ENCODE measurements around the gene FILIP1L. TPM values are rescaled to one million over a fixed set of nuclear protein-coding genes. Genes with fewer than 3 reads are reported as not detected.

FILIP1L gene
- total RNA-seq, 1 donor, result 213 TPM

DNA sequence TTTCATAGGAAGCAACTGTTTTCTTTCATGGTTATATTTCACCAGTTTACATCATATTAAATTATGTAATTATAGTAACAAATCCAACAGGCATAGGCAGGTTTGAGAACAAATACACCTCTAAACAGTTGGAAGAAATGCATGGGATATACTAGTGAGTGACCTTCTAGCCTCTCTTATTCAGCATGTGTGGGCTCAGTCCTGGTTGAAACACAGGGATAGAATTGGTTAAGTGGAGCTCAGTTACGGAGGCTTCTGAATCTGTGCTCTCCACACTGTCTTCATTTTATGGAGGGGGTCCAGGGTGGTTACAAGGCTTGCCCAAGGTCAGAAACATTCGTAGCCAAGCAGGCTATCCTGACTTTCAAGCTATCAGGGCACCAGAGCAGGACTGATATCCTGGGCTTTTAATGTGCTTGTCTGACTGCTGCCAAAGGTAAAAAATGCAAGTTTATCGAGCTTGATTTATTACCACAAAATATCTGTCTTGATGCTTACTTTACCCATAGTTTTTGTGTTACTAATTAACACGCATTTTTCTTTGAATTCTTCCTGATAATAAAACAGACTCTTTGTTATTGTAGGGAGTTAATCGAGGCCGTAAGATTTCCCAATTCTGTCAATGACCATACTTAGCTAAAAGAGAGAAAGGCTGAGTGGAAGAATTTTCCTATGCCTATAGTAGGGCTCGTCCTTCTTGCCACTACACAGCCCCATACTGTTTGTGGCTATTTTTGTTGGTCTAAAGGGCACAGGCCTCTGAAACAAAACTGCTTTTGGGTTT, 89.6 kb downstream of the FILIP1L start:
- TF ChIP-seq, protein P1, sequence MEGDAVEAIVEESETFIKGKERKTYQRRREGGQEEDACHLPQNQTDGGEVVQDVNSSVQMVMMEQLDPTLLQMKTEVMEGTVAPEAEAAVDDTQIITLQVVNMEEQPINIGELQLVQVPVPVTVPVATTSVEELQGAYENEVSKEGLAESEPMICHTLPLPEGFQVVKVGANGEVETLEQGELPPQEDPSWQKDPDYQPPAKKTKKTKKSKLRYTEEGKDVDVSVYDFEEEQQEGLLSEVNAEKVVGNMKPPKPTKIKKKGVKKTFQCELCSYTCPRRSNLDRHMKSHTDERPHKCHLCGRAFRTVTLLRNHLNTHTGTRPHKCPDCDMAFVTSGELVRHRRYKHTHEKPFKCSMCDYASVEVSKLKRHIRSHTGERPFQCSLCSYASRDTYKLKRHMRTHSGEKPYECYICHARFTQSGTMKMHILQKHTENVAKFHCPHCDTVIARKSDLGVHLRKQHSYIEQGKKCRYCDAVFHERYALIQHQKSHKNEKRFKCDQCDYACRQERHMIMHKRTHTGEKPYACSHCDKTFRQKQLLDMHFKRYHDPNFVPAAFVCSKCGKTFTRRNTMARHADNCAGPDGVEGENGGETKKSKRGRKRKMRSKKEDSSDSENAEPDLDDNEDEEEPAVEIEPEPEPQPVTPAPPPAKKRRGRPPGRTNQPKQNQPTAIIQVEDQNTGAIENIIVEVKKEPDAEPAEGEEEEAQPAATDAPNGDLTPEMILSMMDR (IDR thresholded peaks at IDR 0.05; ENCODE audit: insufficient read depth, low read depth, low read length), result no peak
- H3K4me3 ChIP-seq (ENCODE audit: low read depth, low read length), result no peak overlapping the region
- peak; percentile 65 for DNase-seq (ENCODE audit: low read depth)

DNA sequence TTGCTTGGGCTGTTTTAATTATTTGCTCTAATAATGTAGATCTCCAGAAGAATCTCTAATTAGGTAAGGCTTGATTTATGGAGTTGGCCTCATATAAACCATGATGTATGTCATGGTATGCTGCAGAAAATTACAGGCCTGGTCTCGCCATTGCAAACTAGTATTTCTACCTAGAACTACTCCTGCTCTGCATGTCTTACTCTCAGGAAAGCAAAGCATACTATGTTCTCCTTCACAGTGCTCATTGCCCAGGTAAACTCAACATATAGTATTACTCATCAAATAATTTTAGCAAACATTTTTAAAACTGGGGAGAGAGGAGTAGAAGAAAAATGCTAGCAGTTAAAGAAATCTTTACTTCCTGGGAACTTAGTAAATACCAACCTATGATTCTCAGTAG, 90.7 kb downstream of the FILIP1L start:
- H3K4me3 ChIP-seq (ENCODE audit: low read depth, low read length), result no peak overlapping the region
- TF ChIP-seq, protein P1 (IDR thresholded peaks at IDR 0.05; ENCODE audit: insufficient read depth, low read depth, low read length), result no peak
- no peak for DNase-seq (ENCODE audit: low read depth)

DNA sequence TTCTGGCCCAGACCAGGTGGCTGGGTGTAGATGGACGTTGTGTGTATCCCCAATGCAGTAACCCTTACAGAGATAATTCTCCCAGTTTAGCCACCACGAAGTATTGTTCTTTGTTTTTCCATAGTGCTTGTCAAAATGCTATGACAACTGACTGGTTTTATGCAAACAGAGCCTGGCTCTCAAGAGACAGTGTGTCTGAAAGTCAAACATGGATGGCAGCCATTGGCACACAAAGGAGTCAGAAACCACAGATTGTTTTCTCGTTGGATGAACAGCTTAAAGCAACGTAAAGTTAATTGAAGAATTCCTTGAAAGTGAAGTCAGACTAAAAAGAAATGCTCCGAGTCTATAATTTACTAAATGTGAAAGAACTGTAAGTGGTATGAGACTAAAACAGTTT, 91.2 kb downstream of the FILIP1L start:
- no peak overlapping the region for H3K4me3 ChIP-seq (ENCODE audit: low read depth, low read length)
- no peak for DNase-seq (ENCODE audit: low read depth)
- TF ChIP-seq, protein P1 (IDR thresholded peaks at IDR 0.05; ENCODE audit: insufficient read depth, low read depth, low read length), result no peak

DNA sequence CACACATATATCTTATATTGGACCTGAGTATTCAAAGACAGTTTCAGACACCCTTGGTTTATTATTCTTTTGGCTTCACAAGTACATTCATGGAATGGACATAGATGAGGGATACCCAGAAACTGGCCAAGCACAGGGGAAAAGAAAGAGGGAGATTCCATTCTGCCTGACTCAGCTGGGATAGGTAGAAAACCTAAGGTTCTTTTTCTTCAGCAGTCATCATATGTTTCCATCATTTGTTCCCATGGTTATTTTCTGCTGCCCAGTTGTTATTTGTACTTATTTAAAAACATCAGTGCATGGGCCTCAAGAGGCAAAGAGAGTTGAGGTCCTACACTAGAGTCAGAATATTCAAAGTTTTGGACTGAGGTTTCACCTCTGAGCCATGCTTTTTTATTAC, 91.8 kb downstream of the FILIP1L start:
- TF ChIP-seq, protein P1 (IDR thresholded peaks at IDR 0.05; ENCODE audit: insufficient read depth, low read depth, low read length), result no peak
- no peak for DNase-seq (ENCODE audit: low read depth)
- H3K4me3 ChIP-seq (ENCODE audit: low read depth, low read length), result no peak overlapping the region

DNA sequence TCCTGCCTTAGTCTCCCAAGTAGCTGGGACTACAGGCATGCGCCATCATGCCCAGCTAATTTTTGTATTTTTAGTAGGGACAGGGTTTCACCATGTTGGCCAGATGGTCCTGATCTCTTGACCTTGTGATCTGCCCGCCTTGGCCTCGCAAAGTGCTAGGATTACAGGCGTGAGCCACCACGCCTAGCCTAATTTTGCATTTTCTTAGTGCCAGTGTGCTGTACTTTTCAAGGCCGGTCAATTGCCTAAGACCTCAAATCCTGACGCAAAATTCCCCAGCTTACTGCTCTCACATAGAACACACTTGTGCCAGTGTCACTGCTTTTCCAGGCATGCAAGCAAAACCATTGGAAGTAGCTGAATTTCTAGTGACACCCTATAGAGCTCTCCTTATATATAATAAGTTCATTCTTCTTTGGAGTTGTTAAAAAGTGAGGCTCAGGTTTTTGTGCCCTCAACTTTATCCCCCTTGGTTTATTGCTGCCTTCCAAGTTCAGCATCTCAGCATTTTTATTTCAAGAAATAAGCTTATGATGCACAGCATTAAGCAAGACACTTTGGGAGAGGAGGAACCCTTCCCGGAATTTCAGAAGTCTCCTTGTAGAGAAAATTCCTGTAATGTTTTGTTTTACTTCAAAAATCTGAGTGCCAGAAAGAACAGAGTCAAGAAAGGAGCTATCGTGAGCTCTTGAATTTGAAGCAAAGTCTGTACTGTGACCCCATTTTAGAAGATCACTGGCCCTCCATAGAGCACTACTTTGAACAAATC, 93.2 kb downstream of the FILIP1L start:
- peak; percentile 44 for DNase-seq (ENCODE audit: low read depth)
- no peak overlapping the region for H3K4me3 ChIP-seq (ENCODE audit: low read depth, low read length)

DNA sequence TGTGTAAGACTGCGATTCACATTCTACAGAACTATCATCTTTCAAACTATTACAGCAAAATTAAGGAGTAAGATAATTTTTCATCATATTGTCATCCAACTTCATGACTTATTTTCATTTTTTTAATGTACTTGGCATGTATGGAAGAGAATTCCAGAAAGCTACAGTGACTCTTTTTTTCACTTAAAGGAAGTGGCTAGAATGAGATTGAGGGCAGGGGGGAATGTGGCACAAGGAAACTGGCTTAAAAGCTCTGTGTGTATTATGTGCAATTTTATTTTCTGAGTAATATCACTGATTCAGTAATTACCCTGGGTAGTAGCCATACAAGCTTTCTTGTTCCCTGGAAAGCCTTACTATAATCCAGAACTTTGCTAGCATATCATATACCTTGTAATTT, 94.6 kb downstream of the FILIP1L start:
- TF ChIP-seq, protein P1 (IDR thresholded peaks at IDR 0.05; ENCODE audit: insufficient read depth, low read depth, low read length), result no peak

More for the DNA sequence above, 93.2 kb downstream of the FILIP1L start:
- TF ChIP-seq, protein P1 (IDR thresholded peaks at IDR 0.05; ENCODE audit: insufficient read depth, low read depth, low read length), result no peak

More for the DNA sequence above, 94.6 kb downstream of the FILIP1L start:
- no peak for DNase-seq (ENCODE audit: low read depth)
- no peak overlapping the region for H3K4me3 ChIP-seq (ENCODE audit: low read depth, low read length)
